GM12872 (cell line): ENCODE measurements around the gene COL19A1.

Source experiments
- TF ChIP-seq, protein P1 (sequence below): IDR thresholded peaks from 3 replicates; pipeline ENCODE4 v1.5.1; 2011; ENCODE audit warnings: low read depth, mild to moderate bottlenecking, low read length, moderate library complexity; ENCODE audit not compliant: insufficient read depth

Gene COL19A1

DNA sequence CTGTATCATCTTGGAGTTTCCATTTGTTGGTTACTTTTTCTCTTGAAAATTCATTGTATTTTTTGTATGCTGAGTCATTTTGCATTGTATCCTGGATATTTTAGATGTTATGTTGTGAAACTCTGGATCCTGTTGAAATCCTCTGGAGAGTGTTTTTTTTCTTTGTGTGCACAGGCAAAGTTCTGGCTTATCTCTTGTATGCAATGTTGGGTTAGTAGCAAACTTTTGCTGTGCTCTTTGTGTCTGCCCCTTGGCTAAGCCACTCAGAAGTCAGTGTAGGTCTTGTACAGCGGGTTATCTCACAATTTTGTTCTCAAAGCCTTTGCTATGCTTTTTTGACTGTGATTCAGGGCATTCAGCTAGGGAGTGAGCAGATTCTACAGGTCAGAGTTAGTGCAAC is 40.5 kb upstream of the COL19A1 start:
- TF ChIP-seq, protein P1, sequence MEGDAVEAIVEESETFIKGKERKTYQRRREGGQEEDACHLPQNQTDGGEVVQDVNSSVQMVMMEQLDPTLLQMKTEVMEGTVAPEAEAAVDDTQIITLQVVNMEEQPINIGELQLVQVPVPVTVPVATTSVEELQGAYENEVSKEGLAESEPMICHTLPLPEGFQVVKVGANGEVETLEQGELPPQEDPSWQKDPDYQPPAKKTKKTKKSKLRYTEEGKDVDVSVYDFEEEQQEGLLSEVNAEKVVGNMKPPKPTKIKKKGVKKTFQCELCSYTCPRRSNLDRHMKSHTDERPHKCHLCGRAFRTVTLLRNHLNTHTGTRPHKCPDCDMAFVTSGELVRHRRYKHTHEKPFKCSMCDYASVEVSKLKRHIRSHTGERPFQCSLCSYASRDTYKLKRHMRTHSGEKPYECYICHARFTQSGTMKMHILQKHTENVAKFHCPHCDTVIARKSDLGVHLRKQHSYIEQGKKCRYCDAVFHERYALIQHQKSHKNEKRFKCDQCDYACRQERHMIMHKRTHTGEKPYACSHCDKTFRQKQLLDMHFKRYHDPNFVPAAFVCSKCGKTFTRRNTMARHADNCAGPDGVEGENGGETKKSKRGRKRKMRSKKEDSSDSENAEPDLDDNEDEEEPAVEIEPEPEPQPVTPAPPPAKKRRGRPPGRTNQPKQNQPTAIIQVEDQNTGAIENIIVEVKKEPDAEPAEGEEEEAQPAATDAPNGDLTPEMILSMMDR, result no peak

DNA sequence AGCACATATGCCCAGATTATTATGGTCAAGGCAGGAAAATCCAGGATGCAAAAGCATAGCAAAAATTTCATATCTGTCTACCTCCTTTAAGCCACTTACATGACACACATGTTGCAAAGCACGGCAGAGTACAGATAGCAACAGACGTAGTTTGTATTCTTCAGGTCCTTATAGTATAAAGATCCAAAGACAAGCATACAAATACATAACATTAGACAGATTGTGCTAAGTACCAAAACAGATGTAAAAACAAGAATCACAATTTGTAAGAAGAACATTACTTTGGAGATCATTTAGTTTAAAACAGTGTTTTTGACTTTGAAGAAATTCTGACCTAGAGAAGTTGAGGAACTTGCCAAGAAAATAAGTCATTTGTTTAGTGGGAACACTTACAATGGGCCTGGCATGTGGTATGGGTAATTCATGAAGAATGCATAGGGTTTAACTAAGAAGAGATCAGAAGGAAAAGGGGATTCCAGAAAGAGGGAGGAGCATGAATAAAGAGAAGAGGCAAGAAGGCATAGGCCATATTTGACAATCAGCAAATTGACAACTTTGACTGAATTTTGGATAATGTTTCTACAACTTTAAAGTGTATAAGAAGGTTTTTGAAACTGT is 39.0 kb upstream of the COL19A1 start:
- TF ChIP-seq, protein P1, result no peak

DNA sequence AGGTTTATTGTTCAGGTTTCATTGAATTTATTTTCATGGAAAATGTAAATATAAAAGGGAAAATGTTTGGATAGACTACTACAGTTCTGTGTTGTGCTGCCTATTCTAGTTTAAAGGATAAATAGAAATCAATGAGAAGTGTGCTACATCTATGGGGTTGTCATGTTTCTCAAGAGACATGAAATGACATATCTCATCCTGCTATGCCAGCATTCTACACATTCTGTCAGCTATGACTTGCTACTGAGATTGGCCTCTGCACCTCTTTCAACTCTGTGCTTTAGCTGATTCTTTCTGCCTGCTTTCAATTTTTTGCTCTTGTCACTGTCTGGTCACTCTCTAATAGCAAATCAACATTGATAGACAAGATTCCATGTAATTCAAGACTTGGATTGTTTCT is 33.8 kb upstream of the COL19A1 start:
- TF ChIP-seq, protein P1, result no peak

DNA sequence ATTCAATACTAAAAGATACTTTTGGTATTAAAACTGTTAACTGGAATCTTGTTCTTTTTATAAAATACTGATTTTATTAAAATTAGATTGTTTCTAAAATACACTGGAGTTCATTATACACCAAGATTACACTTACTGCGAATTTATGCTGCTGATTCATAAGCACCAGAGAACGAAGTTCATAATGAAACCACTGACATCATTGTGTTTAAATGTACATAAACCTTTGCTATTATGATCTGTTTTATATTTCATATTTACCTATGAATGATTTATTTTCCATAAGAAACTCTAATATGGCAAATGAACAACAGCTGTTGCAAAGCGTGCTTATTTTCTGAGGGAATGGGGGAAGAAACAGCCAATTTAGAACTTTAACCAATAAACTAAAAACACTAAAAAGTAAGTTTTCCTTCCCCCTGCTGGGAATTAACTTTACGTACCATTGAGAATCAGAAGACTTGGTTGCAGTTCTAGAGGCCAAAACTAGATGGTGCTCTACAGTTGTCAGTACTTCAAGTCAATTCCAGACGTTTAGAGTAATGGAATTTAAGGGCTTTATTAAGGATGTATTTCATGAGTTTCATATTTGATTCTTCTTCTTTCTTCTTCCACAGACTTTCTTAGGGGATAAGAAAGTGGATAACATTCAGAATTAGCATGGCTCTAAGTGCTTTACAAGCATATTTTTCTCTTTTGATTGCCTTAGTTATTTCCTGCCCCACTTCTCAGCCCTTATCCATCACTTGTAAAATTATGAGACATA is 30.8 kb upstream of the COL19A1 start:
- TF ChIP-seq, protein P1, result peak; percentile 75

DNA sequence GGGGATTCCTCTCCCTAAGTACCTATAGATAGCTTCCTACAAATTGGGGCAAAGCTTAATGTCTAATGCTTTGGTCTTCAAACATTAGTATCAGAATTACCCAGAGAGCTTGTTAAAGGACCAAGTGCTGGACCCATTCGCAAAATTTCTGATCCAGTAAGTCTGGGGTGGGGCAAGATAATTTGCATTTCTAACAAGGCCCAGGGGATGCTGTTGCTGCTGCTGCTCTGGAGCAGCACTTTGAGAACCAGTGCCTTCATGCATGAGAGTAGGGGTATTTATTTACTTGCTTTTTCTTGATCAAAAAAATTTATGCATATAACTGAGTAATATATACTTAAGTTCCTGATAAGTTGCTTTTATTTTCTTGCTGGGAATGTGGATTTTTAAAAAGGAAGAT is 24.5 kb upstream of the COL19A1 start:
- TF ChIP-seq, protein P1, result no peak

DNA sequence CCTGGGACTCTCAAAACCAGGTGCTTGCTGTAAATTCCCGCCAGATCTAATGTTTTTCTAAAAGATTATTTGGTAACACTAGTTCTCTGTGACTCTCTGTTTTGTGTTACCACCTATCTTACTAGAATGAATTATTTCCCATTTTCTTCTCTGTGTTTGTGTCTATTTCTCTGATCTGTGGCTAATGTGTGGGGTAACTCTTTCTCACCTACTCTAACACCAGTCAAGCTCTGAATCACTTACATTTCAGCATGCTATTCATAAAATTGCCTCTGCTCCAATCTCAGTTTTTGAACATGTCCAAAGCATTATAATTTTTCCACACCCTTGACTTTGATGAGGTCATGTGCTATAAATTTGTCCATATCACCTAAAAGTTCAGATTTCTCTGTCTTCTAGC is 23.2 kb upstream of the COL19A1 start:
- TF ChIP-seq, protein P1, result no peak

DNA sequence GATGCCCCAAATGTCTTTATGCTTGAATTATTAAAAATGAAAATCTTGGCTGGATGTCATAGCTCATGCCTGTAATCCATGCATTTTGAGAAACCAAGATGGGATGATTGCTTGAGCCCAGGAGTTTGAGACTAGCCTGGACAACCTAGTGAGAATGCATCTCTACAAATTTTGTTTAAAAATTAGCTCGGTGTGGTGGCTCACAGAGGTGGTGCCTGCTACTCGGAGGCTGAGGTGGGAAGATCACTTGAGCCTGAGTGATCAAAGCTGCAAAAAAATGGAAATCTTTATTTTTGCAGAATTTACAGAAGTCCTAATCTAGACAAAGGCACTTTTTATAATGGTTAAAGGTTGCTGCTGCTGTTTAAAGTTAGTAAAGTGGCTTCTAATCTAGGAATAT is 20.0 kb upstream of the COL19A1 start:
- TF ChIP-seq, protein P1, result no peak
